B cell (primary cell): ENCODE results near the gene TFCP2L1. TPM values are rescaled to one million over a fixed set of nuclear protein-coding genes. Genes with fewer than 3 reads are reported as not detected.

Source experiments
- ATAC-seq: fragments of 200-7000 bp; cut with Tn5 transposase; one replicate; pipeline ENCODE4 v1.10.0; 2021; ENCODE audit warnings: low read depth, mild to moderate bottlenecking, moderate number of reproducible peaks, moderate library complexity
- CTCF ChIA-PET: fragments of 350-600 bp; sonication (Branson Sonifier 250); formaldehyde crosslinking; loops from one replicate; lab custom pipeline; 2021; ENCODE audit warnings: antibody characterized with exemption, inconsistent platforms; lab: Charles Lee
- POLR2A ChIA-PET: fragments of 350-600 bp; sonication (Branson Sonifier 250); formaldehyde crosslinking; loops from one replicate; lab custom pipeline; 2021; ENCODE audit warnings: antibody characterized with exemption; lab: Charles Lee
- DNase-seq: peaks from one replicate; pipeline ENCODE4 v3.0.0; 2013
- H2AFZ ChIP-seq: 2 replicates; pipeline ENCODE4 v1.6.1; 2012; ENCODE audit warnings: mild to moderate bottlenecking, low read depth, low read length; ENCODE audit not compliant: insufficient read depth, poor library complexity, severe bottlenecking
- H3K27ac ChIP-seq, 2 donors: 1 replicate in 1 of 2; 2 replicates in 1 of 2; pipeline ENCODE4 v1.5.1; 2012 to 2013; ENCODE audit warnings: low read length in 2 of 2, mild to moderate bottlenecking in 2 of 2, moderate library complexity in 1 of 2
- H3K27me3 ChIP-seq, 4 experiments: fragments of 200-600 bp in 1 of 4; sonication (generic) in 1 of 4; replicated peaks in 1 of 4; 1 replicate in 2 of 4; 2 replicates in 2 of 4; pipeline versions ENCODE4 v1.6.1 to v1.7.0; 2013 to 2016; ENCODE audit warnings: low read length in 3 of 4, mild to moderate bottlenecking in 2 of 4, mixed read lengths in 1 of 4, moderate library complexity in 1 of 4; ENCODE audit not compliant: insufficient read depth in 4 of 4, control insufficient read depth in 3 of 4; ENCODE audit errors: control extremely low read depth in 1 of 4
- H3K36me3 ChIP-seq, 2 experiments: replicated peaks in 1 of 2; 1 replicate in 1 of 2; 2 replicates in 1 of 2; pipeline versions ENCODE4 v1.6.1 to v1.7.1; 2013; ENCODE audit warnings: low read length in 1 of 2; ENCODE audit not compliant: insufficient read depth in 2 of 2, control insufficient read depth in 1 of 2; ENCODE audit errors: control extremely low read depth in 1 of 2, extremely low read depth in 1 of 2
- H3K4me1 ChIP-seq, 2 donors: fragments of 200-600 bp in 1 of 2; sonication (generic) in 1 of 2; 1 replicate in 1 of 2; 2 replicates in 1 of 2; pipeline versions ENCODE4 v1.5.1 to v1.6.1; 2013 to 2017; ENCODE audit warnings: low read length in 2 of 2; ENCODE audit not compliant: control insufficient read depth in 2 of 2, insufficient read depth in 2 of 2
- H3K4me2 ChIP-seq: replicated peaks from 2 replicates; pipeline ENCODE3; 2012; ENCODE audit warnings: mild to moderate bottlenecking, low read depth, low read length; ENCODE audit not compliant: poor library complexity, severe bottlenecking
- H3K4me3 ChIP-seq, 5 experiments: fragments of 200-600 bp in 1 of 5; sonication (generic) in 1 of 5; 1 replicate in 3 of 5; 2 replicates in 2 of 5; pipeline versions ENCODE4 v1.5.1 to v1.7.0; 2011 to 2016; ENCODE audit warnings: low read length in 4 of 5, mild to moderate bottlenecking in 4 of 5, low read depth in 2 of 5, control low read depth in 1 of 5, moderate library complexity in 1 of 5; ENCODE audit not compliant: insufficient read depth in 1 of 5; ENCODE audit errors: control extremely low read depth in 1 of 5, extremely low read depth in 1 of 5
- H3K79me2 ChIP-seq: fragments of 200-600 bp; sonication (generic); one replicate; pipeline ENCODE4 v1.6.0; 2016; ENCODE audit warnings: low read length; ENCODE audit not compliant: control insufficient read depth, insufficient read depth
- H3K9ac ChIP-seq: fragments of 200-600 bp; sonication (generic); 2 replicates; pipeline ENCODE4 v1.6.1; 2017; ENCODE audit warnings: mild to moderate bottlenecking, low read length, moderate library complexity
- H3K9me3 ChIP-seq, 3 donors: one replicate each; pipeline versions ENCODE4 v1.6.1 to v1.7.1; 2013; ENCODE audit warnings: low read length in 2 of 3; ENCODE audit not compliant: control insufficient read depth in 2 of 3, insufficient read depth in 1 of 3; ENCODE audit errors: control extremely low read depth in 1 of 3
- H4K20me1 ChIP-seq: 2 replicates; pipeline ENCODE4 v1.6.0; 2012; ENCODE audit warnings: mild to moderate bottlenecking, low read length; ENCODE audit not compliant: insufficient read depth, control insufficient read depth, poor library complexity, severe bottlenecking
- H3K27ac Mint-ChIP-seq: one replicate; pipeline ENCODE4 v1.8.0; 2021; ENCODE audit warnings: mixed read lengths
- H3K27me3 Mint-ChIP-seq: one replicate; pipeline ENCODE4 v1.8.0; 2021; ENCODE audit warnings: mixed read lengths
- H3K4me1 Mint-ChIP-seq: one replicate; pipeline ENCODE4 v1.8.0; 2021; ENCODE audit warnings: mixed read lengths
- H3K4me3 Mint-ChIP-seq: one replicate; pipeline ENCODE4 v1.8.0; 2021; ENCODE audit warnings: mixed read lengths
- H3K9me3 Mint-ChIP-seq: one replicate; pipeline ENCODE4 v1.8.0; 2022; ENCODE audit warnings: mixed read lengths; ENCODE audit not compliant: insufficient read depth
- CTCF ChIP-seq: fragments of 200-600 bp; IDR thresholded peaks from one replicate; pipeline ENCODE4 v1.8.0; 2022; ENCODE audit warnings: antibody characterized with exemption, mild to moderate bottlenecking
- EZH2 ChIP-seq: IDR thresholded peaks from 2 replicates; pipeline ENCODE4 v1.6.1; 2012; ENCODE audit warnings: borderline replicate concordance, low read depth, mild to moderate bottlenecking, moderate library complexity, low read length; ENCODE audit not compliant: insufficient read depth, poor library complexity, severe bottlenecking
- WGBS: methylation state at CpG from one replicate; pipeline ENCODE4 v1.1.5; 2013; ENCODE audit warnings: missing lambda C conversion rate; ENCODE audit not compliant: insufficient coverage; 5-methylcytosine and 5-hydroxymethylcytosine counted together
- intact Hi-C: fragments of 100-400 bp; cut with micrococcal nuclease; formaldehyde crosslinking; loops from one replicate; pipeline ENCODE4 v1.10.0; 2022
- polyA plus RNA-seq: library from polyadenylated mRNA; depleted of rRNA; stranded (reverse); fragments of >200 nt; gene quantifications from 2 replicates; pipeline ENCODE4 v1.2.3, GENCODE V29; 2012
- total RNA-seq, 2 donors: library from RNA; stranded (reverse); fragments of 120-200 nt in 1 of 2; gene quantifications; 1 replicate in 1 of 2; 2 replicates in 1 of 2; pipeline versions ENCODE4 v1.2.3 to v1.2.4, GENCODE V29; 2013 to 2022

The TFCP2L1 gene
- total and polyA plus RNA-seq, 2 donors (not counting 1 experiment from before 2014, with no cell fraction given): 0.03 TPM; not detected in 1

- TF ChIP-seq CTCF (no peak), EZH2 (no peak)
- H3K4me3 ChIP-seq: no peak overlapping the region
- no peak for ATAC-seq
- H3K9ac ChIP-seq: no peak overlapping the region
- H3K4me2 ChIP-seq: no peak overlapping the region
- intact Hi-C loops: no loop called here
- H3K27me3 Mint-ChIP-seq: peaks cover 18% of the 10 kb centered on the region
- peaks cover 0 to 3% (median 1%) of the 10 kb centered on the region in 4 experiments for H3K27me3 ChIP-seq
- ChIA-PET CTCF (no interaction called here), POLR2A (no interaction called here)
- 87% methylated on average over 12 of the region's 12 CpGs for WGBS
- no peak for DNase-seq
- no peak overlapping the region for H3K27ac Mint-ChIP-seq
- no peaks in the 10 kb centered on the region for H4K20me1 ChIP-seq
- H3K4me1 ChIP-seq: no peaks in the 10 kb centered on the region
- no peaks in the 10 kb centered on the region for H3K79me2 ChIP-seq
- no peak overlapping the region for H2AFZ ChIP-seq
- no peaks in the 10 kb centered on the region for H3K9me3 Mint-ChIP-seq
- no peaks in the 10 kb centered on the region for H3K4me1 Mint-ChIP-seq
- H3K4me3 Mint-ChIP-seq: no peak overlapping the region
- H3K36me3 ChIP-seq: no peaks in the 10 kb centered on the region
- H3K27ac ChIP-seq: no peak overlapping the region
- H3K9me3 ChIP-seq: peaks cover 0 to 5% (median 0%) of the 10 kb centered on the region in 3 donors
Measured at GRCh38 chr2:121260370-121261154, 24.4 kb downstream of the TFCP2L1 start.

GRCh38 chr2:121258051-121258450, 27.0 kb downstream of the TFCP2L1 start:
- no peak for TF ChIP-seq EZH2
- no peak for TF ChIP-seq CTCF
- no peak overlapping the region for H3K4me3 Mint-ChIP-seq
- Histone ChIP-seq H3K4me2 (no peak overlapping the region), H3K36me3 (no peaks in the 10 kb centered on the region), H4K20me1 (no peaks in the 10 kb centered on the region), H3K9me3 (peaks cover 0 to 1% (median 0%) of the 10 kb centered on the region in 3 donors), H3K4me3 (no peak overlapping the region), H3K79me2 (no peaks in the 10 kb centered on the region), H3K27ac (no peak overlapping the region), H3K9ac (no peak overlapping the region), H3K4me1 (no peaks in the 10 kb centered on the region), H3K27me3 (peaks cover 0 to 5% (median 1%) of the 10 kb centered on the region in 4 experiments), H2AFZ (no peak overlapping the region)
- WGBS: 70% methylated on average over 4 of the region's 5 CpGs
- no peak overlapping the region for H3K27ac Mint-ChIP-seq
- H3K27me3 Mint-ChIP-seq: peaks cover 18% of the 10 kb centered on the region
- POLR2A ChIA-PET: no interaction called here
- DNase-seq: no peak
- no peaks in the 10 kb centered on the region for H3K9me3 Mint-ChIP-seq
- CTCF ChIA-PET: no interaction called here
- no peaks in the 10 kb centered on the region for H3K4me1 Mint-ChIP-seq
- no peak for ATAC-seq
- intact Hi-C loops: no loop called here
